Adipocyte (in vitro differentiated cells): ENCODE data around the gene SRGAP1.
"Not testable (repeated sequence)": the region's sequence is repeated elsewhere in the genome, so short reads cannot be mapped to it uniquely, and the experiment has no call there.

ENCODE experiments used
- DNase-seq: peaks from one replicate; pipeline ENCODE4 v3.0.0-alpha.2; 2015; ENCODE audit warnings: low read depth
- H3K27me3 ChIP-seq: replicated peaks from 2 replicates; pipeline ENCODE4 v1.7.0; 2013; ENCODE audit warnings: mild to moderate bottlenecking, low read length, moderate library complexity; ENCODE audit not compliant: control insufficient read depth, insufficient read depth
- H3K36me3 ChIP-seq: 2 replicates; pipeline ENCODE4 v1.7.0; 2013; ENCODE audit warnings: low read length, mild to moderate bottlenecking, moderate library complexity; ENCODE audit not compliant: control insufficient read depth, insufficient read depth, severe bottlenecking
- H3K4me1 ChIP-seq: 2 replicates; pipeline ENCODE4 v1.7.0; 2013; ENCODE audit warnings: mild to moderate bottlenecking, low read length, moderate library complexity; ENCODE audit not compliant: control insufficient read depth, insufficient read depth
- H3K4me3 ChIP-seq: 2 replicates; pipeline ENCODE4 v1.7.0; 2013; ENCODE audit warnings: mild to moderate bottlenecking, low read length, moderate library complexity
- H3K9ac ChIP-seq: 2 replicates; pipeline ENCODE4 v1.7.0; 2013; ENCODE audit warnings: mild to moderate bottlenecking, low read length, moderate library complexity
- H3K9me3 ChIP-seq: 2 replicates; pipeline ENCODE4 v1.7.0; 2013; ENCODE audit warnings: mild to moderate bottlenecking, low read length, moderate library complexity; ENCODE audit not compliant: control insufficient read depth

The SRGAP1 gene

DNA sequence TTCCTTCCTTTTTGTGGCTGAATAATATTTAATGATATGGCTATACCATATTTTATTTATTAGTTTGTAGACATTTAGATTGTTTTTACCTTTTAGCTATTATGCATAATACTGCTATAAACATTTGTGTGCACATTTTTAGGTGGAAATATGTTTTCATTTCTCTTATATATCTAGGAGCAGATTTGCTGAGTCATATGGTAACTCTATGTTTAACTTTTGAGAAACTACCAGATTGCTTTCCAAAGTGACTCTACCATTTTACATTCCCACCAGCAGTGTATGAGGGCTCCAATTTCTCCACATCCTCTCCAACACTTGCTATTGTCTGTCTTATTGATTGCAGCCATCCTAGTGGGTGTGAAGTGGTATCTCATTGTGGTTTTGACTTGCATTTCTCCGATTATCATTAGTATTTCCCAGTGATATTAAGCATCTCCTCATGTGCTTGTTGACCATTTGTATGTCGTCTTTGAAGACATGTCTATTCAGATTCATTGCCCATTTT lies 217.4 kb downstream of the SRGAP1 start:
- Histone ChIP-seq H3K9ac (no peak overlapping the region), H3K36me3 (peaks cover 31% of the 10 kb centered on the region), H3K27me3 (no peaks in the 10 kb centered on the region), H3K9me3 (no peaks in the 10 kb centered on the region), H3K4me1 (peaks cover 14% of the 10 kb centered on the region), H3K4me3 (no peak overlapping the region)
- peak; percentile 13 for DNase-seq

DNA sequence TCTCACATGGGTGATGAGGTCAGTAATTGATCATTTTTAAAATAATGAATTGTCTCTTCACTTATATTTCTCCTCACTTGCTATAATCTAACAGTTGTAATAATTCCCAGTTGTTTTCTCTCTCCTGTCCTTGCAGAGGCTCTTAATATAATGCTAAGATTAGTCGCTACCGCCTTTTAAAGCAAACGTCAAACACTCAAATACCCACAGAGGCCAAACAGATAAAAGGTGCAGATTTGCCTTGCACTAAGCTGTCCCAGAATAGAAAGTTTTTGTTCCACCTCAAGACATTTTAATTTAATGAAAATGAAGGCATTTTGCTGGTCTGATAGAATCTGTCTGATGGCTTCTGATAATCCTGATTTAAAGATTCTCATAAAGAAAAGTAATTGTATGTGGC lies 218.6 kb downstream of the SRGAP1 start:
- H3K9ac ChIP-seq, result no peak overlapping the region
- H3K4me3 ChIP-seq, result no peak overlapping the region
- H3K27me3 ChIP-seq, result no peaks in the 10 kb centered on the region
- H3K36me3 ChIP-seq, result peaks cover 38% of the 10 kb centered on the region
- DNase-seq, result no peak
- peaks cover 14% of the 10 kb centered on the region for H3K4me1 ChIP-seq
- no peaks in the 10 kb centered on the region for H3K9me3 ChIP-seq

DNA sequence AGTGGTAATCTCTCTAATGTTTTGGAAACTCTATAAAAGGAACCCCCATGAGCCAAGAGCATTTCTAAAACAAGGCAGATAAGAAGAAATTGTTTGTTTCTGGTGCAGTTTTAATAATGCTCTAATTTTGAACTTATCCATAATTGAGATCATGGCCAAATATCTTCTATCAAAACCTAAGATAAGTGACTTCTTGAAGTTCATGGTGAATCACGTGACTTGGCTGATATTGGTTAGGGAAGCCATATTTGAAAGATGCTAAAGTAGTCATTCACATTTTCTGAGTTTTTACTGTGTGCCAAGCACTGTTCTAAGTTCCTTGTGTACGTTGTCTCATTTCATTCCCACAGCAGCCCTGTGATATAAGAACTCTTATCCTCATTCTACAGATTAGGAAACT lies 219.7 kb downstream of the SRGAP1 start:
- H3K4me1 ChIP-seq, result peaks cover 9% of the 10 kb centered on the region
- H3K27me3 ChIP-seq, result no peaks in the 10 kb centered on the region
- H3K9me3 ChIP-seq, result no peaks in the 10 kb centered on the region
- no peak overlapping the region for H3K9ac ChIP-seq
- peaks cover 38% of the 10 kb centered on the region for H3K36me3 ChIP-seq
- DNase-seq, result no peak
- H3K4me3 ChIP-seq, result no peak overlapping the region

DNA sequence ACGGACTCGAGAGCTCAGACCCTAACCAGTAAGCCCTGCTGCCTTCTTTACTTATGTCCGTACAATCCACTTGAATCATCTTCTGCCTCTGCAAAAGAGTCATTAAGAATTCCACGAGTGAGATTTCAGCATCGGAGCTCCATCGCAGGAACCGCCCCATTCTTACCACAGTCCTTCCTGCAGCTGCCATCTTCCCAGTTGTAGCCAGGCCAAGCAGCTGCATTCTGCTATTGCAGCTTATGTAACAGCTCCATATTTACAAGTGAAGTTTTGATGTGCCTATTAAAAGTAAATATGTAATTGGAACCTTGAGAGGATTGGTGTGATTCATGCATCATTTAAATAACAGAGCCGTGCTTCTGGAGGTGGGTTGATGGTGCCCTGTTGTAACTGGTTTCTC lies 220.2 kb downstream of the SRGAP1 start:
- Histone ChIP-seq H3K27me3 (no peaks in the 10 kb centered on the region), H3K9ac (no peak overlapping the region), H3K9me3 (no peaks in the 10 kb centered on the region), H3K4me3 (no peak overlapping the region), H3K4me1 (peaks cover 4% of the 10 kb centered on the region), H3K36me3 (peaks cover 38% of the 10 kb centered on the region)
- DNase-seq, result no peak

DNA sequence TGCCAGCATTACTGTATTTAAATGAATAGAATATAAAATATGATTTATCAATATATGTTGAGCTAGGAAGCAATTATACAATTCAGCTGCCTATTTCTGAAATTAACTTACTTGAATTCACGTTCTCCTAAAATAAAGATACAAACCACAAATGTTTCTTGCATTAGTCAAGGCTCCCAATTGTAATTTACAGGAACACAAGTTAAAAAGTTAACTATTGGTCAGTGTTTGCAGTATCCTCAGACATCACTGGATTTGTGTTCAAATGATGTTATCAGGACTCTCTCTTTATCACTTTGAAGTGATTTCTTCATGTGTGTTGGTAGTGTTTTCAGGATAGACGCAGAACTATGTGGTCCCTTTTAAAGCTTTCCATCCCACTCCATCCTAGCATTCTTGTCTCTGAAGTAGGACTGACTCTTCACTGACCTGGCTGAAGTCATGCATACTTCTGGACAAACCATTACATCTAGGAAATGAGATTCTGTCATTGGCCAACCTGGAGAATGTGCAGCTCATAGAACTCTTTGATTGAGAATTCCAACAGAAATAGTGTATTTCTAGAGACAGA lies 221.5 kb downstream of the SRGAP1 start:
- peaks cover 11% of the 10 kb centered on the region for H3K4me1 ChIP-seq
- H3K9ac ChIP-seq, result no peak overlapping the region
- H3K27me3 ChIP-seq, result no peaks in the 10 kb centered on the region
- DNase-seq, result peak; percentile 26
- H3K36me3 ChIP-seq, result peaks cover 38% of the 10 kb centered on the region
- no peak overlapping the region for H3K4me3 ChIP-seq
- H3K9me3 ChIP-seq, result no peaks in the 10 kb centered on the region

DNA sequence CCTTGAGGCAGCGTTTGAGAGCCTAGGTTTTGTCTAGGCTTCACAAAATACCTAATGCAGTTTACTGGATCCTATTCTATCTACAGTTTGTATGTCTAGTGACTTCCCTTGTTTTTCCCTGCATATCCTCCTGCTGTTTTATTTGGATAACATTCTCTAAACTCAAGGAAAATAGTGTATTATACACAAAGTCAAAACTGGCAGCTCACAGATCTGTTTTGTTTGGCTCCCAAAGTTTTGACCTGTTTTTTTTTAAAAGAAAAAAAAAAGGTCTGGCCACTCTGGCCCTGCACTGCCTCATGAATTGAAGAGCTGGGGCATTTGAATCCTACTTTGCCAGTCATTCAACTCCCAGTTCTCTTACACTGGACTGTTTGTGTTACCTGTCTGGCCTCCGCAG lies 222.3 kb downstream of the SRGAP1 start:
- Histone ChIP-seq H3K27me3 (no peaks in the 10 kb centered on the region), H3K36me3 (peaks cover 38% of the 10 kb centered on the region), H3K9me3 (no peaks in the 10 kb centered on the region), H3K4me1 (peaks cover 13% of the 10 kb centered on the region), H3K4me3 (no peak overlapping the region), H3K9ac (no peak overlapping the region)
- no peak for DNase-seq

DNA sequence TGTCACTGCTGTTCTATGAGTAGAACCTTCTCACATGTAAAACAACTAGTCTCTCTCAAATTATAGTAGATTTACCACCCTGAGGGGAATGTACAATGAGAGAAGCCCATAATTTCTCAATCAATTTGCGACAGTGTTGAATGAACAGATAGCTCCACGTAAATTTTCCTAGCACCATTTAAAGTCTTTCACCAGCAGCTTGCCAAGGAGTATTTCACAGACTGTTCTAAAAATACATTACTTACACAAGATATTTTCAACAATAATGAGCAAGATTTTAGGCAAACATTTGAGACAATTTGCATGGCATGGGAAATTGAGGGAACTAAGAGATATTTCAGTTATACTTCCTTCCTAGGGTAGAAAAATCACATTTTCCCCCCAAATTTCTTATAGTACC lies 226.0 kb downstream of the SRGAP1 start:
- H3K4me3 ChIP-seq, result no peak overlapping the region
- DNase-seq, result no peak
- H3K27me3 ChIP-seq, result no peaks in the 10 kb centered on the region
- H3K4me1 ChIP-seq, result peaks cover 13% of the 10 kb centered on the region
- no peak overlapping the region for H3K9ac ChIP-seq
- peaks cover 40% of the 10 kb centered on the region for H3K36me3 ChIP-seq
- no peaks in the 10 kb centered on the region for H3K9me3 ChIP-seq

DNA sequence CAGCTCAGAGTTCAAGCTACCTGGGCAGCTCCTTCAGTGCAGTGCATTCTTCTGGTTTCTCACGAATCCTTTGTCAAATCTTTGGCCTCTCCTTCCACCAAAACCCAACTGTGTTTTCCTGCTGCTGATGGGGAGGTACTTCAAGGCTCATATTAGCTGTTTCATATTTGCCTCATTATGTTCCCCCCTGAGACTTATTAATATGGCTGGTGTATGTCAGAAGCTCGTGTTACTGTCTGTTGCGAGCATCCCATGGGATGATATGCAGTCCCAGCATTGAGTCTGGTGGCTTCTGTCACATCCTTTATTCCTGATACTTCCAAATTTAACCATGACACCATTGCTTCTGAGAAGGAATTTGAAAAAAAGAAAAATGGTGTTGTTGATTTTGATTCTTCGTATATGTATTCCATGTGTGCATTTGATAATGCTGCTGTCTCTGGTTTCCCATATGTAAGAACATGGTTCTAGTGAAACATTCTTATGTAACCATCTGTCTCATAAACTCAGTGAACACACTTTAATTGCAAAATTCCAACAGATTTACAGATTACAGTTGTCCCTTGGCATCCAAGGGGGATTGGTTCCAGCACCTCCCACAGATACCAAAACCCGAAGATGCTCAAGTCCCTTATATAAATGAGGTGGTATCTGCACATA lies 228.5 kb downstream of the SRGAP1 start:
- no peaks in the 10 kb centered on the region for H3K9me3 ChIP-seq
- no peaks in the 10 kb centered on the region for H3K27me3 ChIP-seq
- H3K4me1 ChIP-seq, result peaks cover 13% of the 10 kb centered on the region
- H3K4me3 ChIP-seq, result no peak overlapping the region
- H3K9ac ChIP-seq, result no peak overlapping the region
- peaks cover 19% of the 10 kb centered on the region for H3K36me3 ChIP-seq
- no peak for DNase-seq

DNA sequence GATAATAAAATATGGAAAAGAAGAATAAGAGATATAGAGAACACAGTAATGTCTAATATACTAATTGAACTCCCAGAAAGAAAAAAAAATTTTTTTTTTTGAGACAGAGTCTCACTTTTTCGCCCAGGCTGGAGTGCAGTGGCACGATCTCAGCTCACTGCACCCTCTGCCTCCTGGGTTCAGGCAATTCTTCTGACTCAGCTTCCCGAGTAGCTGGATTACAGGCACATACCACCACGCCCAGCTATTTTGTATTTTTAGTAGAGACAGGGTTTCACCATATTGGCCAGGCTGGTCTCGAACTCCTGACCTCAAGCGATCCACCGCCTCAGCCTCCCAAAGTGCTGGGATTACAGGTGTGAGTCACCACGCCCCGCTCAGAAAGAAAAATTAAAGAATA lies 232.1 kb downstream of the SRGAP1 start:
- not testable (repeated sequence) for H3K27me3 ChIP-seq, H3K4me3 ChIP-seq, H3K9ac ChIP-seq, H3K9me3 ChIP-seq, DNase-seq
- Histone ChIP-seq H3K4me1 (peaks cover 13% of the 10 kb centered on the region), H3K36me3 (peaks cover 39% of the 10 kb centered on the region)

DNA sequence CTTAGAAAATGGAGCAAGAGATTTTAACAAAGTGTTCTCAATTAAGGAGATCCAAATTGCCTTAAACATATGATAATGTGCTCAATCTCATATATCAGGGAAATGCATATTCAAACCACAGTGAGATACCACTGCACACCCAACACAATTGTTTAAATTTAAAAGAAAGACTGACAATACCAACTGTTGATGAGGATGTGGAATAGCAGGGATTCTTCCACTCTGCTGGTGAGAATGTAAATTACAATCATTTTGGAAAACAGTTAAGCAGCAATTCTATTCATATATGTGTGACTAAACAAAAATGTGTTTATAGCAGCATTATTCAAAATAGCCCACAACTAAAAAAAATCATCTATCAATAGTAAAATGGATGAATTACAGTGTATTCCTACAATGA lies 233.4 kb downstream of the SRGAP1 start:
- H3K4me3 ChIP-seq, result no peak overlapping the region
- no peaks in the 10 kb centered on the region for H3K27me3 ChIP-seq
- H3K9me3 ChIP-seq, result no peaks in the 10 kb centered on the region
- H3K36me3 ChIP-seq, result peaks cover 29% of the 10 kb centered on the region
- H3K4me1 ChIP-seq, result peaks cover 26% of the 10 kb centered on the region
- peak; percentile 22 for DNase-seq
- no peak overlapping the region for H3K9ac ChIP-seq

DNA sequence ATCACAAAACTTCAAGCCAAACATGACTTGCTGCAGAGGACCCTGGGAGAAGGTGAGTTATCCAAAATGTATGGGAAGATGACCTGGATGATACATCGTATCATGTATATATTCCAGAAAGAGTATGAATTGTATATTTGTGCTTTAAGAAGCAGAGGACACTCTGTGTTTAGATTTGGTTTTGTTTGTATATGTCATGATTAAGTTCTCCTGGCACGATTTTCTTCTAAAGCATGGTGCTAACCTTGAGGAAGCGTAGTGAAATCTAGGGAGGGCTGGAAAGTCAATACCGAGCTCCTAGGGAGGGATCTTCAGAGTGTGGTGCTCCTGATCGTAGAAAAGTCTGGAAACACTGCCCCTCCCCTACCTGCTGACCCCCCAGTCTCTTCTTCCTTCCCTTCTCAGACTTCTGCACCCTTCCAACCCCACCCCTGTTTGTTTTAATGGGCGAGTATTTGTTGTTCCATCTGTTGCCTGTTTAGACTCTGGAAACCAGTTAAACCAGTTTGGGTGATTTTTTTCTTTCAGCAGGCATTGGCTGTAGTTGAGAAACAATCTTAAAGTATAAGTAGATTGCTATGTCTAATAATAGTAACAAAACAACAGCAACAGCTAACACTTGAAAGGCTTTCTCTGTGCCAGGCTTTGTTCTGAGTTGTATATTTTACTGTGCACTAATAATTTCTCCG lies 236.0 kb downstream of the SRGAP1 start:
- no peak for DNase-seq
- H3K36me3 ChIP-seq, result peaks cover 20% of the 10 kb centered on the region

More for the DNA sequence above, 236.0 kb downstream of the SRGAP1 start:
- H3K4me3 ChIP-seq, result no peak overlapping the region
- peaks cover 40% of the 10 kb centered on the region for H3K4me1 ChIP-seq
- no peaks in the 10 kb centered on the region for H3K9me3 ChIP-seq
- peak overlapping the region; percentile 21 for H3K9ac ChIP-seq
- H3K27me3 ChIP-seq, result no peaks in the 10 kb centered on the region
